HG03565 (cell line): ENCODE data around the gene KRT6A.

Source experiments
- ATAC-seq: cut with Tn5 transposase; IDR thresholded peaks from one replicate; pipeline ENCODE4 v1.9.1; 2021; ENCODE audit warnings: mild to moderate bottlenecking, moderate library complexity; ENCODE audit not compliant: unreplicated experiment

KRT6A gene

GRCh38 chr12:52524898-52525591 lies 32.0 kb upstream of the KRT6A start:
- no peak for ATAC-seq

- ATAC-seq = no peak
Measured at GRCh38 chr12:52524241-52524897, 31.3 kb upstream of the KRT6A start.

GRCh38 chr12:52523824-52524223 lies 30.8 kb upstream of the KRT6A start:
- ATAC-seq = no peak

- ATAC-seq = no peak
Measured at GRCh38 chr12:52522346-52523011, 29.4 kb upstream of the KRT6A start.

GRCh38 chr12:52521568-52522266 lies 28.7 kb upstream of the KRT6A start:
- no peak for ATAC-seq

- no peak for ATAC-seq
Measured at GRCh38 chr12:52521175-52521567, 28.1 kb upstream of the KRT6A start.

- ATAC-seq = no peak
Measured at GRCh38 chr12:52519826-52520662, 27.0 kb upstream of the KRT6A start, which contains the start of gene KRT5. Gene KRT5, minus strand, starts transcription at chr12:52520394. Its CDS starts 98 bp downstream, at chr12:52520296.

- ATAC-seq = no peak
Measured at GRCh38 chr12:52519387-52519703, 26.3 kb upstream of the KRT6A start.

GRCh38 chr12:52518574-52519386 lies 25.7 kb upstream of the KRT6A start:
- no peak for ATAC-seq

GRCh38 chr12:52517888-52518287 lies 24.8 kb upstream of the KRT6A start:
- no peak for ATAC-seq

- ATAC-seq = no peak
Measured at GRCh38 chr12:52517005-52517835, 24.2 kb upstream of the KRT6A start.

GRCh38 chr12:52515927-52516831 lies 23.1 kb upstream of the KRT6A start:
- ATAC-seq = no peak

- ATAC-seq = no peak
Measured at GRCh38 chr12:52515319-52515646, 22.2 kb upstream of the KRT6A start.

- no peak for ATAC-seq
Measured at GRCh38 chr12:52514471-52515318, 21.6 kb upstream of the KRT6A start.

GRCh38 chr12:52513736-52514135 lies 20.7 kb upstream of the KRT6A start:
- no peak for ATAC-seq

- ATAC-seq = no peak
Measured at GRCh38 chr12:52508211-52508610, 15.2 kb upstream of the KRT6A start.
